NCI-H774 (cell line): ENCODE data around the gene TSSK3.
"Not testable (repeated sequence)": the region's sequence is repeated elsewhere in the genome, so short reads cannot be mapped to it uniquely, and the experiment has no call there.

Source experiments
- DNase-seq: peaks from one replicate; lab custom pipeline; 2025; lab: John Stamatoyannopoulos, UW

The TSSK3 gene

GRCh38 chr1:32338637-32339145 is 23.6 kb upstream of the TSSK3 start:
- DNase-seq, result no peak

GRCh38 chr1:32339363-32339978 is 22.9 kb upstream of the TSSK3 start:
- no peak for DNase-seq

GRCh38 chr1:32341186-32341757 is 21.1 kb upstream of the TSSK3 start:
- no peak for DNase-seq

- no peak for DNase-seq
Observed at GRCh38 chr1:32341971-32342370, 20.4 kb upstream of the TSSK3 start.

GRCh38 chr1:32342704-32343103 is 19.6 kb upstream of the TSSK3 start:
- no peak for DNase-seq

GRCh38 chr1:32345289-32345827 is 17.0 kb upstream of the TSSK3 start:
- no peak for DNase-seq

- no peak for DNase-seq
Observed at GRCh38 chr1:32346532-32347157, 15.7 kb upstream of the TSSK3 start.

- DNase-seq, result no peak
Observed at GRCh38 chr1:32349211-32349708, 13.1 kb upstream of the TSSK3 start.

GRCh38 chr1:32350785-32351398 is 11.4 kb upstream of the TSSK3 start:
- peak; percentile 94 for DNase-seq

GRCh38 chr1:32351399-32352238 is 10.7 kb upstream of the TSSK3 start:
- peak; percentile 99 for DNase-seq

GRCh38 chr1:32352239-32352745 is 10.0 kb upstream of the TSSK3 start:
- no peak for DNase-seq

GRCh38 chr1:32352831-32353383 is 9.4 kb upstream of the TSSK3 start:
- no peak for DNase-seq

GRCh38 chr1:32353431-32353830 is 8.9 kb upstream of the TSSK3 start:
- DNase-seq, result no peak

- no peak for DNase-seq
Observed at GRCh38 chr1:32353886-32354570, 8.3 kb upstream of the TSSK3 start.

- DNase-seq, result not testable (repeated sequence)
Observed at GRCh38 chr1:32355778-32356177, 6.6 kb upstream of the TSSK3 start.

GRCh38 chr1:32356478-32356877 is 5.9 kb upstream of the TSSK3 start:
- no peak for DNase-seq

GRCh38 chr1:32357614-32358013 is 4.7 kb upstream of the TSSK3 start:
- no peak for DNase-seq

- DNase-seq, result no peak
Observed at GRCh38 chr1:32358435-32358834, 3.9 kb upstream of the TSSK3 start.

- no peak for DNase-seq
Observed at GRCh38 chr1:32361308-32361673, 1.0 kb upstream of the TSSK3 start.

- no peak for DNase-seq
Observed at GRCh38 chr1:32361674-32362473, 465 bp upstream of the TSSK3 start.
